SK-N-SH (cell line): ENCODE data around the gene BCAS3.

Source experiments
- CTCF ChIP-seq: fragments of 200-600 bp; sonication (generic); IDR thresholded peaks from 2 replicates; pipeline ENCODE4 v1.6.1; 2017; ENCODE audit warnings: antibody characterized with exemption, mild to moderate bottlenecking, moderate library complexity
- EP300 ChIP-seq, 2 experiments: IDR thresholded peaks; 2 replicates each; pipeline versions ENCODE4 v1.4.0 to v1.6.1; 2012; ENCODE audit warnings: borderline replicate concordance in 1 of 2, low read depth in 1 of 2, low read length in 1 of 2
- EZH2phosphoT487 ChIP-seq: fragments of 200-600 bp; sonication (generic); IDR thresholded peaks from 2 replicates; pipeline ENCODE4 v1.6.1; 2017; ENCODE audit warnings: low read depth, mixed run types, mild to moderate bottlenecking, antibody characterized with exemption, moderate library complexity, borderline replicate concordance
- JUND ChIP-seq: IDR thresholded peaks from 2 replicates; pipeline ENCODE4 v1.4.0; 2012
- MEF2A ChIP-seq: IDR thresholded peaks from 2 replicates; pipeline ENCODE4 v1.4.0; 2012; ENCODE audit warnings: low read depth, borderline replicate concordance
- MXI1 ChIP-seq: IDR thresholded peaks from 2 replicates; pipeline ENCODE4 v1.6.1; 2012; ENCODE audit warnings: mild to moderate bottlenecking, low read depth, low read length, improper control_type of control experiment
- NFIC ChIP-seq: IDR thresholded peaks from 2 replicates; pipeline ENCODE4 v1.4.0; 2012; ENCODE audit warnings: borderline replicate concordance
- POLR2AphosphoS5 ChIP-seq: IDR thresholded peaks from 2 replicates; pipeline ENCODE4 v1.6.1; 2012; ENCODE audit warnings: low read depth, low read length
- RCOR1 ChIP-seq: fragments of 150-350 bp; IDR thresholded peaks from 2 replicates; pipeline ENCODE4 v1.6.1; 2017; ENCODE audit warnings: antibody characterized with exemption, low read length
- REST ChIP-seq: IDR thresholded peaks from 2 replicates; pipeline ENCODE4 v1.6.1; 2012; ENCODE audit warnings: mild to moderate bottlenecking, low read depth, low read length, moderate library complexity
- SIN3A ChIP-seq: IDR thresholded peaks from 2 replicates; pipeline ENCODE4 v1.6.1; 2012; ENCODE audit warnings: low read depth, mild to moderate bottlenecking, low read length, moderate library complexity, borderline replicate concordance
- TAF1 ChIP-seq: IDR thresholded peaks from 2 replicates; pipeline ENCODE4 v1.6.1; 2012; ENCODE audit warnings: low read depth, mild to moderate bottlenecking, low read length, moderate library complexity, borderline replicate concordance
- TCF12 ChIP-seq: IDR thresholded peaks from 2 replicates; pipeline ENCODE4 v1.4.0; 2012
- USF2 ChIP-seq: fragments of 150-350 bp; IDR thresholded peaks from 2 replicates; pipeline ENCODE4 v1.6.1; 2017; ENCODE audit warnings: antibody characterized with exemption, low read length, low read depth, borderline replicate concordance

GRCh38 chr17:61362396-61362795 lies 684.7 kb downstream of the BCAS3 start:
- no peak for TF ChIP-seq CTCF
- TF ChIP-seq SIN3A = no peak
- no peak for TF ChIP-seq MXI1
- TF ChIP-seq EP300 (IDR thresholded peaks at IDR 0.05; ENCODE audit: borderline replicate concordance in 1 of 2, low read depth in 1 of 2, low read length in 1 of 2) = no peak
- TF ChIP-seq MEF2A = no peak
- TF ChIP-seq TCF12 = no peak
- no peak for TF ChIP-seq RCOR1
- no peak for TF ChIP-seq JUND
- no peak for TF ChIP-seq EZH2phosphoT487
- no peak for TF ChIP-seq REST
- TF ChIP-seq USF2 = no peak
- TF ChIP-seq TAF1 = no peak
- no peak for TF ChIP-seq NFIC
- no peak for TF ChIP-seq POLR2AphosphoS5
